LNCaP clone FGC (cell line): ENCODE measurements around the gene NCR3LG1.

Experiments used
- DNase-seq: peaks from one replicate; pipeline ENCODE4 v3.0.0-alpha.2; 2011; ENCODE audit warnings: low read depth
- H3K4me3 ChIP-seq: 2 replicates; pipeline ENCODE4 v1.5.1; 2011; ENCODE audit warnings: mild to moderate bottlenecking, low read depth, low read length, control low read depth
- CTCF ChIP-seq: IDR thresholded peaks from 2 replicates; pipeline ENCODE4 v1.5.1; 2012; ENCODE audit warnings: mild to moderate bottlenecking; ENCODE audit not compliant: control insufficient read depth, insufficient read depth; ENCODE audit errors: extremely low read depth

Gene NCR3LG1

GRCh38 chr11:17369684-17370243, 18.2 kb downstream of the NCR3LG1 start:
- no peak for TF ChIP-seq CTCF
- no peak overlapping the region for H3K4me3 ChIP-seq
- DNase-seq = no peak

- TF ChIP-seq CTCF = no peak
- H3K4me3 ChIP-seq = no peak overlapping the region
Measured at GRCh38 chr11:17371614-17372013, 20.0 kb downstream of the NCR3LG1 start.

GRCh38 chr11:17375547-17375946, 23.9 kb downstream of the NCR3LG1 start:
- no peak for TF ChIP-seq CTCF
- no peak for DNase-seq
- H3K4me3 ChIP-seq = no peak overlapping the region

More at GRCh38 chr11:17371614-17372013, 20.0 kb downstream of the NCR3LG1 start:
- DNase-seq = no peak

- no peak for DNase-seq
- no peak overlapping the region for H3K4me3 ChIP-seq
- TF ChIP-seq CTCF = no peak
Measured at GRCh38 chr11:17376493-17376892, 24.9 kb downstream of the NCR3LG1 start.

GRCh38 chr11:17378655-17379054, 27.1 kb downstream of the NCR3LG1 start:
- no peak for DNase-seq
- TF ChIP-seq CTCF = no peak
- no peak overlapping the region for H3K4me3 ChIP-seq

- no peak for DNase-seq
- no peak overlapping the region for H3K4me3 ChIP-seq
- no peak for TF ChIP-seq CTCF
Measured at GRCh38 chr11:17379383-17380180, 28.0 kb downstream of the NCR3LG1 start.
